Astrocyte (in vitro differentiated cells and primary cell): Measurements from ENCODE around the gene TTK. TPM values are rescaled to one million over a fixed set of nuclear protein-coding genes. Genes with fewer than 3 reads are reported as not detected.

Experiments
- DNase-seq: peaks from one replicate; pipeline ENCODE4 v3.0.0-alpha.2; 2010; ENCODE audit warnings: low read depth
- FAIRE-seq: peaks from 2 replicates; lab custom pipeline; 2011; peaks lifted over from hg19 to GRCh38; lab: Jason Lieb, UNC
- H2AFZ ChIP-seq: 2 replicates; pipeline ENCODE4 v1.6.0; 2012; ENCODE audit warnings: low read depth, low read length, inconsistent platforms
- H3K27ac ChIP-seq: 2 replicates; pipeline ENCODE4 v1.5.1; 2011; ENCODE audit warnings: low read depth, low read length, inconsistent platforms
- H3K27me3 ChIP-seq: 2 replicates; pipeline ENCODE4 v1.6.0; 2011; ENCODE audit warnings: low read length, inconsistent platforms; ENCODE audit not compliant: insufficient read depth
- H3K36me3 ChIP-seq: 2 replicates; pipeline ENCODE4 v1.5.1; 2011; ENCODE audit warnings: low read length, inconsistent platforms; ENCODE audit not compliant: insufficient read depth
- H3K4me1 ChIP-seq: 2 replicates; pipeline ENCODE4 v1.5.1; 2011; ENCODE audit warnings: low read length, inconsistent platforms; ENCODE audit not compliant: insufficient read depth
- H3K4me2 ChIP-seq: 2 replicates; pipeline ENCODE4 v1.6.0; 2012; ENCODE audit warnings: low read length, inconsistent platforms
- H3K4me3 ChIP-seq: 2 replicates; pipeline ENCODE4 v1.5.1; 2011; ENCODE audit warnings: low read depth, mild to moderate bottlenecking, low read length, inconsistent platforms; ENCODE audit not compliant: insufficient read depth
- H3K79me2 ChIP-seq: 2 replicates; pipeline ENCODE4 v1.6.0; 2012; ENCODE audit warnings: mild to moderate bottlenecking, low read length, inconsistent platforms; ENCODE audit not compliant: insufficient read depth
- H3K9ac ChIP-seq: 2 replicates; pipeline ENCODE4 v1.6.0; 2012; ENCODE audit warnings: mild to moderate bottlenecking, low read length, inconsistent platforms
- H3K9me3 ChIP-seq: 2 replicates; pipeline ENCODE4 v1.5.1; 2012; ENCODE audit warnings: low read depth, mild to moderate bottlenecking, low read length, inconsistent platforms; ENCODE audit not compliant: insufficient read depth
- H4K20me1 ChIP-seq: 2 replicates; pipeline ENCODE4 v1.6.0; 2012; ENCODE audit warnings: low read length, inconsistent platforms; ENCODE audit not compliant: insufficient read depth
- H3K27ac Mint-ChIP-seq: one replicate; pipeline ENCODE4 v1.8.0; 2021; ENCODE audit warnings: mild to moderate bottlenecking, mixed read lengths; ENCODE audit not compliant: unreplicated experiment
- H3K27me3 Mint-ChIP-seq: one replicate; pipeline ENCODE4 v1.8.0; 2021; ENCODE audit warnings: low read depth, mixed read lengths; ENCODE audit not compliant: unreplicated experiment
- H3K36me3 Mint-ChIP-seq: one replicate; pipeline ENCODE4 v1.8.0; 2021; ENCODE audit warnings: low read depth, mixed read lengths; ENCODE audit not compliant: unreplicated experiment
- H3K4me1 Mint-ChIP-seq: one replicate; pipeline ENCODE4 v1.8.0; 2021; ENCODE audit warnings: low read depth, mixed read lengths; ENCODE audit not compliant: unreplicated experiment
- H3K4me3 Mint-ChIP-seq: one replicate; pipeline ENCODE4 v1.8.0; 2021; ENCODE audit warnings: mild to moderate bottlenecking, moderate library complexity, mixed read lengths; ENCODE audit not compliant: unreplicated experiment
- H3K9me3 Mint-ChIP-seq: one replicate; pipeline ENCODE4 v1.8.0; 2021; ENCODE audit warnings: mild to moderate bottlenecking, mixed read lengths; ENCODE audit not compliant: unreplicated experiment
- EZH2 ChIP-seq: IDR thresholded peaks from 2 replicates; pipeline ENCODE4 v1.6.1; 2012; ENCODE audit warnings: mild to moderate bottlenecking, low read length, inconsistent platforms; ENCODE audit not compliant: insufficient read depth
- total RNA-seq: library from RNA; stranded (reverse); gene quantifications from 2 replicates; pipeline ENCODE4 v1.2.1, GENCODE V29; 2021
- TF ChIP-seq, protein P1 (sequence below): IDR thresholded peaks from 2 replicates; pipeline ENCODE4 v1.5.1; 2011; ENCODE audit warnings: low read depth, mild to moderate bottlenecking, inconsistent platforms, low read length, moderate library complexity; ENCODE audit not compliant: insufficient read depth

The TTK gene
- total RNA-seq, 1 donor from 2014 or later = 4.9 TPM

DNA sequence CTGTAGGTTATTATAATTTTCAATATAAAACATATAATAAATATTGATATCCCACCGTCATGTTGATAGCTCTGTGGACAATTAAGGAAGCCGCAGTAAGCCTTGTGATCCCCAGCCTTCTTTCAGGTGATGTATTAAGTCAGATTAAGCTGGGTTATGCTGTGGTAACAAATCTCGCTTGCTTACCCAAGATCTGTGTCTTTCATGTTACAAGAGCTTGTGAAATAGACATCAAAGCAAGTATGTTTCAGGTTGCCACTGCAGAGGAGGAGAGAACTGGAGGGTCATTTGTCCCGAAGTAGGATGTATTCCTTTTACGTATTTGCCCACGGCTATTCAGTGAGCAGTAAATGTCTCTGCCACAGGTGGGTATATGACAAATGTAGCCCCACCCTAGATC, 84.2 kb downstream of the TTK start:
- H3K9ac ChIP-seq = no peak overlapping the region
- H3K9me3 ChIP-seq = no peaks in the 10 kb centered on the region
- no peak overlapping the region for H2AFZ ChIP-seq
- no peak overlapping the region for H3K27ac Mint-ChIP-seq
- peaks cover 3% of the 10 kb centered on the region for H3K27me3 ChIP-seq
- H3K79me2 ChIP-seq = no peaks in the 10 kb centered on the region
- H3K36me3 ChIP-seq = no peaks in the 10 kb centered on the region
- no peaks in the 10 kb centered on the region for H4K20me1 ChIP-seq
- no peaks in the 10 kb centered on the region for H3K9me3 Mint-ChIP-seq
- DNase-seq (no peak), FAIRE-seq (no peak)
- no peaks in the 10 kb centered on the region for H3K4me1 Mint-ChIP-seq
- H3K36me3 Mint-ChIP-seq = no peaks in the 10 kb centered on the region
- no peaks in the 10 kb centered on the region for H3K27me3 Mint-ChIP-seq
- no peaks in the 10 kb centered on the region for H3K4me1 ChIP-seq
- H3K4me3 ChIP-seq = no peak overlapping the region
- H3K27ac ChIP-seq = no peak overlapping the region
- no peak overlapping the region for H3K4me3 Mint-ChIP-seq
- no peak overlapping the region for H3K4me2 ChIP-seq
- TF ChIP-seq, protein P1, sequence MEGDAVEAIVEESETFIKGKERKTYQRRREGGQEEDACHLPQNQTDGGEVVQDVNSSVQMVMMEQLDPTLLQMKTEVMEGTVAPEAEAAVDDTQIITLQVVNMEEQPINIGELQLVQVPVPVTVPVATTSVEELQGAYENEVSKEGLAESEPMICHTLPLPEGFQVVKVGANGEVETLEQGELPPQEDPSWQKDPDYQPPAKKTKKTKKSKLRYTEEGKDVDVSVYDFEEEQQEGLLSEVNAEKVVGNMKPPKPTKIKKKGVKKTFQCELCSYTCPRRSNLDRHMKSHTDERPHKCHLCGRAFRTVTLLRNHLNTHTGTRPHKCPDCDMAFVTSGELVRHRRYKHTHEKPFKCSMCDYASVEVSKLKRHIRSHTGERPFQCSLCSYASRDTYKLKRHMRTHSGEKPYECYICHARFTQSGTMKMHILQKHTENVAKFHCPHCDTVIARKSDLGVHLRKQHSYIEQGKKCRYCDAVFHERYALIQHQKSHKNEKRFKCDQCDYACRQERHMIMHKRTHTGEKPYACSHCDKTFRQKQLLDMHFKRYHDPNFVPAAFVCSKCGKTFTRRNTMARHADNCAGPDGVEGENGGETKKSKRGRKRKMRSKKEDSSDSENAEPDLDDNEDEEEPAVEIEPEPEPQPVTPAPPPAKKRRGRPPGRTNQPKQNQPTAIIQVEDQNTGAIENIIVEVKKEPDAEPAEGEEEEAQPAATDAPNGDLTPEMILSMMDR = no peak
- TF ChIP-seq EZH2 = no peak

DNA sequence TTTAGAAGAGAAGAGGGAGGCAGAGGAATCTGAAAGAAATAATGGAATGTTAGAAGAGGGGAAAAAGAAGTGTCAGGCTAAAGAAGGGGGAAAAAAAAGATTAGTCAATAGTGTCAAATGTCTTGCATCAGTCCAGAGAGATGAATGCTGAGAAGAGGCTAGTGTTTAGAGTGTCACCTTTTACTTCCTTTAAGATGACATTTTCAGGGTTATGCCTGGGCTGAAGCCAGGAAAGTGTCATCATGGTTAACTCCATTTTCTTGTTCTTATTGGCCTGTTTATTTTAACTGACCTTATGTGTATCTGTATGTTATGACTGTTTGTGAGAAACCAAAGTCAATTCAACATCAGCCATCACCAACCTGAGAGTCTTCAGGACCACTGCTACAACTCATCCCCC, 87.1 kb downstream of the TTK start:
- Histone ChIP-seq H3K9ac (no peak overlapping the region), H3K4me3 (no peak overlapping the region), H3K27me3 (peaks cover 3% of the 10 kb centered on the region), H3K27ac (no peak overlapping the region), H2AFZ (no peak overlapping the region), H3K36me3 (no peaks in the 10 kb centered on the region), H4K20me1 (no peaks in the 10 kb centered on the region), H3K9me3 (no peaks in the 10 kb centered on the region), H3K4me2 (no peak overlapping the region), H3K4me1 (no peaks in the 10 kb centered on the region), H3K79me2 (no peaks in the 10 kb centered on the region)
- no peaks in the 10 kb centered on the region for H3K9me3 Mint-ChIP-seq
- H3K36me3 Mint-ChIP-seq = no peaks in the 10 kb centered on the region
- no peaks in the 10 kb centered on the region for H3K27me3 Mint-ChIP-seq
- FAIRE-seq (no peak), DNase-seq (no peak)
- no peak overlapping the region for H3K27ac Mint-ChIP-seq
- TF ChIP-seq EZH2 = no peak
- TF ChIP-seq, protein P1 = no peak
- H3K4me1 Mint-ChIP-seq = no peaks in the 10 kb centered on the region
- no peak overlapping the region for H3K4me3 Mint-ChIP-seq

Other genes with a start within 250 kb of the TTK start
- 10.0 and 10.4 TPM in 2 replicates for gene ELOVL4, start 57.1 kb upstream of the TTK start, total RNA-seq
- 18.4 and 22.4 TPM in 2 replicates for gene BCKDHB, start 102.0 kb downstream of the TTK start, total RNA-seq